Measurements from ENCODE around the gene DPPA3.
A peak's percentile ranks its signal among the peaks of the same experiment; 100 is the strongest.

DPPA3 gene

GRCh38 chr12:7731486-7731885 lies 20.3 kb downstream of the DPPA3 start:
- no peak for DNase-seq

GRCh38 chr12:7732993-7733392 lies 21.8 kb downstream of the DPPA3 start:
- DNase-seq = no peak

GRCh38 chr12:7747246-7747645 lies 36.0 kb downstream of the DPPA3 start, which contains the start of gene CLEC4C:
CLEC4C (minus strand) TSS chr12:7747375; CDS start chr12:7747348, 27 bp downstream.
- no peak for DNase-seq

- no peak for DNase-seq
Observed at GRCh38 chr12:7748852-7749251, 37.6 kb downstream of the DPPA3 start.

- DNase-seq = no peak
Observed at GRCh38 chr12:7749442-7749841, 38.2 kb downstream of the DPPA3 start.

- no peak for DNase-seq
Observed at GRCh38 chr12:7750350-7750749, 39.1 kb downstream of the DPPA3 start.

- DNase-seq = no peak
Observed at GRCh38 chr12:7751394-7751793, 40.2 kb downstream of the DPPA3 start.

GRCh38 chr12:7751941-7752922 lies 41.0 kb downstream of the DPPA3 start:
- peak; percentile 10 for DNase-seq

GRCh38 chr12:7755668-7756067 lies 44.4 kb downstream of the DPPA3 start:
- peak; percentile 41 for DNase-seq

GRCh38 chr12:7756993-7757392 lies 45.8 kb downstream of the DPPA3 start:
- DNase-seq = no peak

GRCh38 chr12:7758766-7759140 lies 47.5 kb downstream of the DPPA3 start:
- no peak for DNase-seq
